Sigmoid colon (tissue), 4 donors: ENCODE data around the gene KLRC4.

Experiments used
- CTCF ChIP-seq, 4 experiments: fragments of 450-650 bp in 3 of 4; fragments of 200-600 bp in 1 of 4; IDR thresholded peaks; one replicate each; pipeline ENCODE4 v1.5.1; 2016 to 2019; ENCODE audit warnings: antibody characterized with exemption in 4 of 4, mild to moderate bottlenecking in 3 of 4, moderate library complexity in 2 of 4
- EP300 ChIP-seq, 4 donors: sonication (generic); formaldehyde crosslinking; IDR thresholded peaks; one replicate each; pipeline ENCODE4 v1.6.1; 2017; ENCODE audit warnings: antibody characterized with exemption in 4 of 4
- POLR2A ChIP-seq, 2 donors: fragments of 450-650 bp; IDR thresholded peaks; one replicate each; pipeline ENCODE4 v1.6.1; 2016; ENCODE audit warnings: antibody characterized with exemption in 2 of 2, mild to moderate bottlenecking in 2 of 2, moderate library complexity in 2 of 2
- POLR2AphosphoS5 ChIP-seq, 4 donors: sonication (generic); formaldehyde crosslinking; IDR thresholded peaks; one replicate each; pipeline ENCODE4 v1.6.1; 2017; ENCODE audit warnings: antibody characterized with exemption in 4 of 4

GRCh38 chr12:10363658-10363913 lies 46.0 kb downstream of the KLRC4 start:
- no peak for TF ChIP-seq CTCF (IDR thresholded peaks at IDR 0.05)
- no peak for TF ChIP-seq POLR2A (IDR thresholded peaks at IDR 0.05)
- TF ChIP-seq POLR2AphosphoS5 (IDR thresholded peaks at IDR 0.05) = no peak
- TF ChIP-seq EP300 (IDR thresholded peaks at IDR 0.05) = no peak
